ENCODE data around the gene PTCHD1.

The PTCHD1 gene

DNA sequence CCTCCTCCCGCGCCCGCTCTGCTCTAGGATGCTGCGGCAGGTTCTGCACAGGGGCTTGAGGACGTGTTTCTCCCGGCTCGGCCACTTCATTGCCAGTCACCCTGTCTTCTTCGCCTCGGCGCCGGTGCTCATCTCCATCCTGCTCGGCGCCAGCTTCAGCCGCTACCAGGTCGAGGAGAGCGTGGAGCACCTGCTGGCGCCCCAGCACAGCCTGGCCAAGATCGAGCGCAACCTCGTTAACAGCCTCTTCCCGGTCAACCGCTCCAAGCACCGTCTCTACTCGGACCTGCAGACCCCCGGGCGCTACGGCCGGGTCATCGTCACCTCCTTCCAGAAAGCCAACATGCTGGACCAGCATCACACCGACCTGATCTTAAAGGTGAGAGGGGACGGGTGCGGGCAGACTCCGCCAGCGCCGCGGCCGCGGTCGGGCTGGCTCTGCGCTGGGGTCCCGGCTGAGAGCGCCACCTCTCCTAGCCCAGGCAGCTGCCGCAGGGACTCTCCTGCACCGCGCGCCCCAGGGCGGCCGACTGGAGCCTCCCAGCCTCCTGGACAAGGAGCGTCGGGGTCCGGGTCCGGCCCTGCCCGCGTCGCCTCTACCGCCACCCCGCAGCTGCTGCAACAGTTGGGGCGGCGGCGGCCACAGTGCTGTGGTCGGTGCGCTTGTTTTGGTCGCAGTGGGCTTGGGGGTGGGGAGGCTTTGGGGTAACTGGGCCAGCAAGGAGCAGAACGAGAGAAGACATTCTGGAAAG is at the start of gene PTCHD1:
Gene PTCHD1, plus strand, starts transcription at position 2 of the 752 bp plus-strand sequence. Its CDS starts 27 bp downstream, at position 29.
- DNase-seq (ENCODE audit: low read depth, low spot score), result no peak

DNA sequence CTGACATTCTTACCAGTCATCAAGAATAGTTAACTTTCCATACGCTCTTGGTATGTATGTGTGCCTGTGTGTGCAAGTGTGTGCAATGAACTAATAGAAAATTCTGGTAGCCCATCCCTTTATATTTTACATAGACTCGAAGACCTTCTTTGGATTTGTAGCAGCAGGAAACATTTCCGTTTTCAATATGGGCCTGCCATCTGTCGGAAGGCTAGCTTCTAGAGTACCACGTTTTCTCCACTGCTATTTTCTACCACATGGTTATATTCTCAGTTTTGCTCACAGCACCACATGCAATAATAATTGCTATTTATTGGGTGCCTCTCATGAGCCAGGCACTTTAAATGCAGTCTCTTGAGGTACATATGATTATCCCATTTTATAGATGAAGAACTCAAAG is 47.9 kb upstream of the PTCHD1 start:
- DNase-seq (ENCODE audit: low read depth, low spot score), result no peak

DNA sequence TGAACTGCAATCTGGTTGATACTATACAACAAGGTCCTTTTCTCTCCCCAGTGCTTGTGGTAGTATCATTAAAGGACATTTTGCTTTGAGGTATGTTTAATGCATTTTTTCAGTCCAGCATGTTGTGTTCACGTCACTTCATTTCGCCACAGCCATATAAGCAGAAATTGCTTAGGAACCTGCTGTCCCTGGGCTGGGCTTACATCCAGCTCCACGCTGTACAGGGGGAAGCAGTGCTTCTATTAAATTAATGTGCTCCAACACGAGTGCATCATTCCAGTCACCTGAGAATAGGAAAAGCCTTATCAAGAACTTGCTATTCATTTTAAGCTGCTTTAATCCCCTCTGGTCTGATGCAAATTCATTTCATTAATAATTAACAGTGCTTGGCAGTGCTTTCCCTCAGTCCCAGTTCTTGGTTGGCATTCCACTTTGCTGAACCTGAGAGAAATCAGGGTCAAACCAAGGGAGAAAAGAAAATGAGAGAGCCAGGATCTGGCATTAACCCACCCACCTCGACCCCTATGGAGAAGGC is 47.4 kb upstream of the PTCHD1 start:
- DNase-seq (ENCODE audit: low read depth, low spot score), result no peak

DNA sequence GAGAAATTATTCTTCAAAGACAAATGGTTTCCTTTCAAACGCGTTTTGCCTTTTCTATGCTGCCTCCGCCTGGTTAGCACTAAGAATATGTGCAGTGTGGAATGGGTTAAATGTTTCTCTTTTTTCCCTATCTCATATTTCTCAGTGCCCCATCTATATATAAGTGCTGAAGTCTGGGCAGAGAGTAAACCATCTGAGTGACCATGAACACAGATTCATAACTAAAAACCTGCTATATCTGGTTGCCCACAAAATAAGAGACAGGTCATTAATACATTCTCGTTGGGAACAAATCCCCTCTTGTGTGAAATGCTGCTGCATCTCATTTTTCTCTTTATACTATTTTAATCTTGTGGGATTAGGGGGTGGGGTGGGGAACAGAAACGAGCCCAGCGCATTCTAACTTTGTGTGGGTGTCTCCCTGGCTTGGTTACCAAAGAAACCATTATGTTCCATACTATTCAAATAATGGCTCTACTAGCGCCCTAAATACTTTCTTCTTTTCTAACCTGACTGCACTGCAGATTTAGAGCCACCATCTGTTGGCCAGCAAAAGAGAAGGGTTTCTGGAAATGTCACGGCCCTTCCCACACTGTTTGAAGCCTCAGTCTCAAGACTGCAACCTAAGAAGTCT is 42.2 kb upstream of the PTCHD1 start:
- no peak for DNase-seq (ENCODE audit: low read depth, low spot score)

DNA sequence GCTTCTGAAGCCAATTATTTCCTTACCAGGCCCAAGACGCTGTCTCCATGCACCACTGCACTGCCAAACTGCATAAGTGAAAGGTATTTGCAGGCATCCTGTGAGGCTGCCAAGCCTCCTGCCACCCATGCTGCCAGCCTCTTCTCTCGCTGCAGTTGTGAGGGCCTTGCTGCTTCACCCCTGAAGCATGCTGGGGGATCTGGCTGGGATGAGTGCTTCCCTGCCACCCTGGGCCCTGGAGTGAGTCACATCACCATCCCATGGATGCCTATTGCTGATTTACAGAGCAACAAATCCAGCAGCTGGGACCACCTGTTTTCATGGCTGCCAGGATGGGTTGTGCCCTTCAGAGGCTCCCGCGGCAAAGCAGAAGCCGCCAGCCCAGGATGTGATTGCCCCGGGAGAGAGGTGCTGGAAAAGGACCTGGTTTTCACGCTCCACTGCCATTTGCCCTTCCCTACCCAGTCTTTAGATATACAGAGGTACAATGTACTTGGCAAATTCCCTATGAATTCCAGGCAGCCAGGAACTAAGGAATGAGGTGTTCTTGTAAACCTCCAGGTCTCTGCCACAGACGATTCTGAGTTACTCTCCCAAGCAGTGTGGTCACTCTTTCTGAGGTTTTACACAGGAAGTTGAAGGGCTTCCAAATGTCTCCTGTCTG is 41.5 kb upstream of the PTCHD1 start:
- no peak for DNase-seq (ENCODE audit: low read depth, low spot score)

DNA sequence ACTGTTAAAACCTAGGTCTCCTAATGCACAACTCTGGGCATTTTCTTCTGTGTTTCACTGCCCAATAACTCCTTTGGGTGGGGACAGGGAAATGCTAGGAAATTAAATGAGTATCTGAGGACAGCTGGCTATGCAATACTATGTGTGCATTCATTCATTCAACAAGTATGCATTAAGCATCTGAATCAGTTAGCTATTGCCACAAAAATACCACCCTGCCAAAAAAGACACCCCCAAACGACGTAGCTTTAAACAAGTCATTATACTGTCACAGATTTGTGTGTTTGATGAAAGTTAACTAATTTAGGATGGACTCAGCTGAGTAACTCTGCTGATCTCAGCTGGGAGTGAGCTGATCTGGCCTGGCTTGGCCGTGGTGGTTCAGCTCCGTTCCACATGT is 29.8 kb upstream of the PTCHD1 start:
- DNase-seq (ENCODE audit: low read depth, low spot score), result no peak

DNA sequence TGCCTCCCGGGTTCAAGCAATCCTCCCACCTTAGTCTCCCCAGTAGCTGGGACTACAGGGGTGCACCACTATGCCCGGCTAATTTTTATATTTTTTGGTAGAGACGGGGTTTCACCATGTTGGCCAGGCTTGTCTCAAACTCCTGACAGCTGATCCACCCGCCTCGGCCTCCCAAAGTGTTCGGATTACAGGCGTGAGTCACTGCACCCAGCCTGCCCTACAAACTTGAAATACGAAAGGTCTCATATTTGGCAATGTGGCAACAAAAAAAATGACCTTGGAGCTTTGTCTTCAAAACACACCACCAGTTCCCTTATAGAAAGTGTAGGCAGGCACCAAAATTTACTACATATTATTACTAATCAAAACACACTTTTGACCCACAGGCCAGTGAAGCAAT is 22.9 kb upstream of the PTCHD1 start:
- DNase-seq (ENCODE audit: low read depth, low spot score), result no peak

DNA sequence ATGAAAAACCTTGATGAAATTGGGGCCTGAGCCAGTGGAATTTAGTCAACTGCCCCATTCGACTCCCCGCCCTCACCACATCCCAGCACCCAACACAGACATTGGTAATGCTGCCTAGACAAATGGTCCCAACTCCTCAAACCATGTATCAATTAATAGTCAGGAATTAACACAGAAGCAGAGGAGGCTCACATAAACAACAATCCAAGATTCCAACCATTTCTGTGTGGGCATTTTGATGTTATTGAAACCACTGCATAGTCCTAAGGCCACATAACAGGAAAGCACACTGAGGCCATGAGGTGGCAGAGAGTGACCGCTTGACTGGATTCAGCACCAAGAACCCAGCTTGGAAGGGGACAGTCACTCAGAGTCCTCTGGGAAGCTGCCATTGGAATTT is 22.5 kb upstream of the PTCHD1 start:
- no peak for DNase-seq (ENCODE audit: low read depth, low spot score)

DNA sequence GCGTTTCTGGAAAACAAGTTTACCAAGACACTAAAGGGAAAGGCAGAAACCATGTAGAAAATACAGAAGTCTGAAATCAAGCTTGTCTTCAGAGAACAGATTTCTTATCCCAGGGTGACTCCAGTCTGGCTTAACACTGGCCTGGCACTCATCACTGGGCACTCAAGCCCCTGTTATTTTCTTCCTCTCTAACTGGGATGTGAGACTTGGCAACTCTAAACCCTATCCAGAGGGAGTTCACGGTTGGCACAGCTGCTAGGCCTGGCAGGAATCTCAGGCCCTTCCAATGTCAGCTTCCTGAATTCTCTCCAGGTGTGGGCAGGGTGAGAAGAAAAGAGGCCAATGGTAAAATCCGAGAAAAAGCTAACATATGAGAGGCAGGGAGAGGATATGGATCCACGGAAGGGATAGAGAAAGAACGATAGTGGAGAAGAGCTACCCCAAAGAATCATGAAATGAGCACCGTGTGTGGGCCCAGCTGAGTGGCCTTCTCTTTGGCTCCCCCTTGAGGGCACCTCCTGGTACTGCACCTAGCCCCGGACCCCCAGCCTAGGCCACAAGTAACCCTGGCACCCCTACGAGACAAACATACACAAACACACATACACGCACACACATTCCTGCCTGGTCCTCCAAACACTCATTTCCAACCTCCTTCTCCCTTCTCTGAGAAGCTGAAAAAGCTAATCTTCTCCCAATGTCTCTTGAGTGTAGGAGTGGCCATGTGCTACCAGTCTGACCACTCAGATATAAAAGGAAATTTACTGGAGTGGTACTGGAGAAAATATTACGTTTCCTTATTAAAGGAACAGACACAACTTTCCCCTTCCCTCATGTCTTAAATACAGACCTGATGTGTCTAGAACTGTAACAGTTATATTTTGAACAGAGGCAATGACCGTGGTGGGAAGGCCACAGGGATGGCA is 16.6 kb upstream of the PTCHD1 start:
- no peak for DNase-seq (ENCODE audit: low read depth, low spot score)

DNA sequence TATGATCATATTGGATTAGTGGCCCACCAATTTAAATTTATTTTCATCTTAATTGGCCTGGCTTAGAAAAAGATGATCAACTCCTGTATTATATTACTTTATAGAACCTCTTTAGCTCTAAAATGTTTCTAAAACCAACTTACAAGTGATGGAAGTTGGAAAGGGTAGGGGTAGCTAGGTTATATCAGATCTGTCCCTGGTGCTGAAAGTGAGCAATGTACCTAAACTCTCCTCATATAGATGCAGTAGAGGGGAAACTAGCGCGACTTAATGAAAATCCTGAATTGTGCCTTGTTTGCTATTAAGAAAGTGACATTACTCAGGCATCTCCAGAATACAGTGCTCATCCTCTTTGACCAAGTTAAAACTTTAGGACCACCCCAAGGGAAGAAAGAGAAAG is 7.5 kb upstream of the PTCHD1 start:
- DNase-seq (ENCODE audit: low read depth, low spot score), result no peak

DNA sequence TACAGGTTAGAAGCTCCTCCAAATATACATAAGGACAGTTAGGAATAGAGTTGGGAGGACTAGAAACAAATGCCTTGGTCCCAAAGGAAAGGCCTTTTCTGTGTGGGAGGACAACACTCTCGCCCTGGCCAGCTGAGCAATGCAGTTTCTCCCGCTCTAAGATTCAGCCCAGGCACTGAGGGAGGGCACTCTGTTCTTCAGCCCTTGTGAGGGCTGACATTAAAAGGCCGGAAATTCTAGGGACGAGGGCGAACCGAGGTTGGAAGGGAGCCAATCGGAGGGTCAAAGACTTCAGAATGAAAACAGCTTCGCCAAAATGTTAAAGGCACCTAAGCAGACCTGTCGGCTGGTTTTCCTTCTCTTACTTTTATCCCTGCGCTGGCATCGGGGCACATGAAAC is 2.9 kb upstream of the PTCHD1 start:
- DNase-seq (ENCODE audit: low read depth, low spot score), result no peak

DNA sequence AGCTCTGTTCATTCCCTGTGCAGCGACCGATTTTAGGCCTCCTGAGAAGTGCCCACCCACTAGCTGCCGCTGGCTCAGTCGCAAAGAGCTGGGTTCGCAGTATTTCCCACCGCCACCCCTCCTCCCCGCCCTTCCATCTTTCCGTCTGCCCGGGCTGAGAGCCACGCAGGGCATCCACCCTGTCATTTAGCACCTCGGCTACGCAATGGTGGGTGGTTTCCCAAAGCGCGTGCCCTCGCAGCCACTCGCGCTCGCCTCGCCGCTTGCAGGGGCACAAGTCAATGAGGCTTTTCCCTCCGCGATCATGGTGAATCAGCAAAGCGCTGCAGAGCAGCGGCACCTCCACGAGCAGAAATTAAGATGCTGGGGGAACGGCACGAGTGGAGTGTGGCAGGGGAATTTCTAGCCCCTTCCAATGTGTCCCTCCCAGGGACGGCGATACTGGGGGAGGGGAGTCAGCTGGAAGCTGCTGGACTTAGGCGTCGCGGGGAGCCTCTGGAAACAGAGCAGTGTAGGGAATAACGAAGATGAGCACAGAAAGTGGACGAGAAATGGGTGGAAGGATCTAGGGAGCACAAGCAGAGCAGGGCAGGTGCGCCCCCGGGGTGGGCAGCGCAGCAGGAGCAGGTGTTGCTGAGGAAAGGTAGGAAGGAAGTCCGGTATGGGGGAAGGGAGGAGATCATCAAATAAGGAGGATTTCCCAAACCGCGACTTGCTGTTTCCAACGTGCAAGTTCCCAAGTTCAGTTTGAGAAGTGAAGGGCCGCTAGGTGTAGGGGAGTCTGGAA is 2.4 kb upstream of the PTCHD1 start:
- DNase-seq (ENCODE audit: low read depth, low spot score), result no peak

DNA sequence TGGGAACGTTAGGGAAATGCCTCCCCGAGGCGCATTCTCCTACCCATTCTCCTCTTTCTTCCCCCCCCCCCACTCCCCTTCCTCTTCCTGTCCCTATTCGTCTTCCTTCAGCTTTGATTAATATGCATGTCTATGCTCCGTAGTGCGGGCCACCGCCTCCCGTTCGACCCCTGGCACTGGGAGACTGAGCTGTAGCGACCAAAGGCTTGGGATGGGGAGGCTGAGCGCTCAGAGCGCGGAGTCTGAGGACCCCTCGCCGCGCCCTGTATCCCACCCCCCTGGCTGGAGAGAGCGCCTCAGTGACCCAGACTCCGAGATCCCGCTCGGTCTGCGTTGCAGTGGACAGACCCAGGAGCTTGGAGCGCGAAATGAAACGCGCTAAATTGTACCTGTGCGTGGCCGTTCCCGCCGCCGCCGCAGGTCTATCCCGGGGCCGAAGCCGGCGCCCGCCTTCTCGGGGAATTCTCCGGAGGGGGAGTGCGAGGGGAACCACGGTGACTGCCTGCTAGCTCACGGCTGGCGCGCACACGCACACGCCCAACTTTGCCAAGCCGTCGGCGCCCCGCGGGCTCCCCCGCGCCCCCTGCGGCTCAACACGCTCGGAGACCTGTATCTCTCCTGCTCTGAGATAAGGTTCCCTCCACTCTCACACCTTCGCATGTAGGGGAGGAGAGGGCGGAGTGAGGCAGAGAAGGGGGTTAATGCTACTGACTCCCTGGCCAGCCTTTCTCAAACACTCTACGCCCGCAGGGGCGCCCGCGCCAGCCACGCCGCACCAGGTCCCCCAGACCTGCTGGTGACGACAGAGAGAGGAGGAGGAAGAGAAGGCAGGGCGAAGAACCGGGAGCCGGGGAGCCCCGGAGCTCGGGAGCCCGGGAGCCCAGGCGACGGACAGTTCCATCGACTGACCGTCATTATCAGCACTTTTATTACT is 1.5 kb upstream of the PTCHD1 start:
- no peak for DNase-seq (ENCODE audit: low read depth, low spot score)

DNA sequence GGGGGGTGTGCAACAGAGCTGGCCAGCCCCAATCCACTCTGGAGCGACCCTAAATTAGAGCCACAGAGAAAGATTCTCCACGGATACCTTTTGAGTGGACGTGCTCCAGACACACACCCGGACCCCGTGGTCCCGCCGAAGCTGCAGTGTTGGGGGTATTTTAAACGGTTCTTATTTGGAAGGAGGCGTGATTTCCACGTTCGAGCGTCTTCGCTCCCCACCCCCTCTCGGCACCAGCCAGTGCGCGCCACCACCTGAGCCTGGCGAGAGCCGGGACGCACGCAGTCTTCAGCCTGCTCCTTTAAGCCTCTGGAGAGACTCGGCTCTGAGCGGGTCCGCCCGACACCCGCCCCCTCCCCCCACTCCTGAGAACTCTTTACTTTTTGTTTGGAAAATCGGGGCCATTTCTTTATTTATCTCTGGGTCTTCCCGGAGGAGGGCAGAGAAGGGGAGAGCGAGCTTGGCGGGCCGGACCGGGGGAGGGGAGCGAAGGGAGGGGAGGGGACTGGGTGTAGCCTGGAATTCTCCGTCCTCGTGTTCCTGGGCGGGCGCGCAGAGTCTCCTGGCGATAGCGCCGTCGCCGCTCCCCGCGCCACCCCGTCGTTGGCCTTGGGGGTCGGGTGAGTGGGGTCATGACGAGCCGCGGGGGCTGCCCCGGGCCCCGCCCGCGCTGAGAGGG is 668 bp upstream of the PTCHD1 start:
- no peak for DNase-seq (ENCODE audit: low read depth, low spot score)

DNA sequence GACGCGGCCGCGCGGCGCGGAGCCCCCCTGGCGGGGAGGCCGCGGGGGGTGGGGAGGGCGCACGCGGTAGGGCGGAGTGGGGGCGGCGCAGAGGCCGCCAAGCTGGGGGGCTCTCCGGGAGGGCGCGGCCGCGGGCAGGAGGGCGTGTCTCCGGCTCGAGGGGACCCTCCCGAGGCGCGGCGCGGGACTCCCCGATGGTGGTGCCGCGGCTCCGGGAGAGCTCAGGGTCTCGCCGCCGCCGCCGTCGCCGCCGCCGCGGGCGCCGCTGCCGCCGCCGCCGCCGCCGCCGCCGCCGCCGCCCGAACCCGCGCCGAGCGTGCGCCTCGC is 165 bp upstream of the PTCHD1 start:
- no peak for DNase-seq (ENCODE audit: low read depth, low spot score)

DNA sequence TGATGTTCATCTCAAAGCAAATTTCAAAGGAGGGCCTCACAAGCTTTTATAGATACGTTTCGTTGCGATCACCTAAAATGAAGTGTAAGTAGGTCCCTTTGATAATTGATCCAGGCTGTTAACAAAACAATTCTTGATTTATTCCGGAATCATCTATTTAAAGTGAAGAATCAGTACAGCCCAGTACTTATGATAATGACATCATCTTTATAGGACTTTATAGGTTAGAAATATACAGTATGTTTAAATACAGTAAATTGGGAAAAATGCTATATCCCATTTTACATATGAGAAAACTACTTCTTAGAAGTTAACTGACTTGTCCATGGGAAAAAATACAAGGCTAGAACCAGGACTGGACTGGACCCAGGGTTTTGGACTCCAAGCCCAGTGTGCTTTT is 3.7 kb downstream of the PTCHD1 start:
- no peak for DNase-seq (ENCODE audit: low read depth, low spot score)

DNA sequence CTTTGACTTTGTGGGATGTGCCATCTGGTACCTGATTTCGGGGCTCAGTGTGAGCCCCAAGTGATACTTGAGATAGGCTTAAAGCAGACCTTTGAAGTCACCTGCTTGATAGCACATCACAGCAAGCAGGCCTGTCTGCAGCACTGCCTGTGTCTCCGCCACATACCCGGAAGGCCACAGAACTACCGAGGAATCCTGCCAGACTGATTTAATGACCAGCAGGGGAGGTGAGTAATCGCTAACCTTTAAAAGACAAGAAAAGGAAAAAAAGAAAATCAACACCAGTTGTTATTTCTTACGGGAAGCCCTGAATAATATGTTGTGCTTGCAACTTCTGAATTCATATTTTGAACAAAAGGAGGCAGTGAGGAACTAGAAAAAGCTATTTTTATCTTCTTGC is 6.8 kb downstream of the PTCHD1 start:
- no peak for DNase-seq (ENCODE audit: low read depth, low spot score)

DNA sequence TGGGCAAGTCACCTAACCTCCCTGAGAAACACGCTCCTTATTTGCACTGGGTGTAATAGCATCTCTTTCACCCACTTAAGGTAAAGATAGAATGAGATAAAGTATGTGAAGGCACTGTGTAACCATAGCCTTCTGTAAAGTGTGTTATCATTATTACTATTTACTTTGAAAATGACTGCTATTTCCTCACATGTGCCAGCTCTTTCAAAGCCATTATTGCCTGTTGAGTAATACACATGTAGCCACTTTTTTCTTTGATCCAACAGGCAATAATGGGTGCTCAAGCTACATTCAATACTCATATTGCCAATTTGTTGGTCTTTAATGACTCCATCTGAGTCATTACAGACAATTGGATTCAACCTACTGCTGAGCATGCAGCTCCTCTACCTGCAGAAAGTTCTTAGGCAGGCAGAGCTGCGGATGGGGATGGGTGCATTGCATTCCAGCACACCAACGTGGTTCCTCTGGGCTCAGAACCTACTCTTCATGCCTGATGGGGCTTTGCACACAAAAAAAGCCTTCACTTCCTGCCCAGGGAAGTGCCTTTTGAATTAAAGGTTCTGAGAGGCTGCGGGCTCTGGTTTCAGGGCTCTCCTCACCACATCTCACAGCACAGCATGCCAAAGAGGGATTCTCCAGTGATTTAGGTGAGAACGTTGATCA is 9.7 kb downstream of the PTCHD1 start:
- no peak for DNase-seq (ENCODE audit: low read depth, low spot score)

DNA sequence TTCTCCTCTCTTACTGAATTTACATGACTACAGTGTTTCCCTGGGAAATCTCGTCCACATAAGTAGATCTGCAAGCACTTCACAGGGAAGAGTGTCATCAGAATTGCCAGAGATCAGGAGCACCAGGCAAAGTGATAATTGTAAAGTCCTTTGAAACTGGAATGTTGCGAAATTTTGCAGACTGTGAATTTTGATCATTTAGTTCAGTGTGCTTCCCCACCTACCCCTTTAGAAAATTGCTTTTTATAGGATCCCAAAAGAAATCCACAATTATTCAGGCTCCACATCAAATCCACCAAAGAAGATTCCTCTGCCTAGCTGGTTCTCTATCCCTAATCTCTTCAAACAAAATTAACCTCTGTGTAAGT is 10.2 kb downstream of the PTCHD1 start:
- DNase-seq (ENCODE audit: low read depth, low spot score), result no peak
